Measurements from ENCODE around the gene C17orf67. TPM values are rescaled to one million over a fixed set of nuclear protein-coding genes. Genes with fewer than 3 reads are reported as not detected.

The C17orf67 gene
- total and polyA plus RNA-seq, 2 of the 13 experiments (the other 11 are each of a cell fraction or from before 2014, with no cell fraction given): 0.41 to 0.86 TPM

- no peak for TF ChIP-seq ZNF674 (CRISPR knock-in tag; IDR thresholded peaks at IDR 0.05; ENCODE audit: low read depth)
- no peak for TF ChIP-seq ZNF672 (CRISPR knock-in tag; IDR thresholded peaks at IDR 0.05)
- TF ChIP-seq ZNF616 (CRISPR knock-in tag; IDR thresholded peaks at IDR 0.05; ENCODE audit: low read depth): no peak
- no peak for TF ChIP-seq NFYB (CRISPR knock-in tag; IDR thresholded peaks at IDR 0.05)
- no peak for TF ChIP-seq ZNF570 (CRISPR knock-in tag; IDR thresholded peaks at IDR 0.05; ENCODE audit: borderline replicate concordance)
- TF ChIP-seq TFDP1 (CRISPR knock-in tag; IDR thresholded peaks at IDR 0.05; ENCODE audit: borderline replicate concordance): no peak
- peak; percentile 40; the same call in 1 of the 2 replicates for TF ChIP-seq FOXA3 (CRISPR knock-in tag; IDR thresholded peaks at IDR 0.05)
- TF ChIP-seq ZNF841 (CRISPR knock-in tag; IDR thresholded peaks at IDR 0.05; ENCODE audit: borderline replicate concordance): no peak
- no peak for TF ChIP-seq FOXA1 (IDR thresholded peaks at IDR 0.05)
- no peak for TF ChIP-seq FOXA1 (CRISPR knock-in tag; IDR thresholded peaks at IDR 0.05)
- TF ChIP-seq ZNF773 (CRISPR knock-in tag; IDR thresholded peaks at IDR 0.05; ENCODE audit: borderline replicate concordance): no peak
- TF ChIP-seq, protein P1, sequence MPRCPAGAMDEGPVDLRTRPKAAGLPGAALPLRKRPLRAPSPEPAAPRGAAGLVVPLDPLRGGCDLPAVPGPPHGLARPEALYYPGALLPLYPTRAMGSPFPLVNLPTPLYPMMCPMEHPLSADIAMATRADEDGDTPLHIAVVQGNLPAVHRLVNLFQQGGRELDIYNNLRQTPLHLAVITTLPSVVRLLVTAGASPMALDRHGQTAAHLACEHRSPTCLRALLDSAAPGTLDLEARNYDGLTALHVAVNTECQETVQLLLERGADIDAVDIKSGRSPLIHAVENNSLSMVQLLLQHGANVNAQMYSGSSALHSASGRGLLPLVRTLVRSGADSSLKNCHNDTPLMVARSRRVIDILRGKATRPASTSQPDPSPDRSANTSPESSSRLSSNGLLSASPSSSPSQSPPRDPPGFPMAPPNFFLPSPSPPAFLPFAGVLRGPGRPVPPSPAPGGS (CRISPR knock-in tag; IDR thresholded peaks at IDR 0.05): no peak
- TF ChIP-seq RNF2 (conservative IDR thresholded peaks at IDR 0.05; ENCODE audit: low read depth): no peak
- no peak for TF ChIP-seq POLR2A (IDR thresholded peaks at IDR 0.05; ENCODE audit: insufficient read depth in 1 of 2, low read depth in 2 of 2, low read length in 2 of 2)
- no peak for TF ChIP-seq CENPBD1 (CRISPR knock-in tag; IDR thresholded peaks at IDR 0.05; ENCODE audit: borderline replicate concordance, low read depth)
- TF ChIP-seq, protein P2, sequence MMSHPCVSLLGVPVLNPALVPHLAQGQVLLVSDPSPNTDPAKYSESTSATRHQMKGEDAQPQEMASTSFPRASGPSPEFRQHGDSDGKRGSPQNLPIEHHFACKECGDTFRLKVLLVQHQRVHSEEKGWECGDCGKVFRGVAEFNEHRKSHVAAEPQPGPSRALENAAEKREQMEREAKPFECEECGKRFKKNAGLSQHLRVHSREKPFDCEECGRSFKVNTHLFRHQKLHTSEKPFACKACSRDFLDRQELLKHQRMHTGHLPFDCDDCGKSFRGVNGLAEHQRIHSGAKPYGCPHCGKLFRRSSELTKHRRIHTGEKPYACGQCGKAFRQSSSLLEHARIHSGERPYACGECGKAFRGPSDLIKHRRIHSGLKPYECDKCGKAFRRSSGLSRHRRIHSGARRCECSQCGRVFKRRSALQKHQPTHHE (CRISPR knock-in tag; IDR thresholded peaks at IDR 0.05; ENCODE audit: borderline replicate concordance): no peak
- no peak; the same call in 1 of the 2 replicates for TF ChIP-seq ELF1 (CRISPR knock-in tag; IDR thresholded peaks at IDR 0.05)
- TF ChIP-seq ZFP62 (CRISPR knock-in tag; IDR thresholded peaks at IDR 0.05): no peak
- TF ChIP-seq ASH2L (IDR thresholded peaks at IDR 0.05; ENCODE audit: insufficient read length, low read depth, low read length): no peak
- TF ChIP-seq TFAP4 (IDR thresholded peaks at IDR 0.05; ENCODE audit: borderline replicate concordance, low read depth): no peak
- no peak for TF ChIP-seq ZNF709 (CRISPR knock-in tag; IDR thresholded peaks at IDR 0.05)
- TF ChIP-seq MEIS1 (CRISPR knock-in tag; IDR thresholded peaks at IDR 0.05; ENCODE audit: borderline replicate concordance): no peak
- TF ChIP-seq ZNF772 (CRISPR knock-in tag; IDR thresholded peaks at IDR 0.05): no peak
- TF ChIP-seq ATF5 (CRISPR knock-in tag; IDR thresholded peaks at IDR 0.05; ENCODE audit: low read depth): no peak
Measured at GRCh38 chr17:56819431-56820145, 14.1 kb downstream of the C17orf67 start (continued).
